PC-3 (cell line): Measurements from ENCODE around the gene FGB. TPM values are rescaled to one million over a fixed set of nuclear protein-coding genes. Genes with fewer than 3 reads are reported as not detected.

ENCODE experiments used
- ATAC-seq: fragments of 200-7000 bp; cut with Tn5 transposase; 2 replicates; pipeline ENCODE4 v1.9.1; 2020; ENCODE audit warnings: mild to moderate bottlenecking, moderate library complexity
- BruUV-seq: library from RNA; stranded (reverse); fragments of 400-500 nt; replicated peaks from 2 replicates; lab custom pipeline; 2021; lab: Mats Ljungman, UMichigan
- CTCF ChIA-PET: fragments of 300-600 bp; sonication (Branson Sonifier 250); formaldehyde crosslinking; loops from one replicate; lab custom pipeline; 2022; ENCODE audit warnings: antibody characterized with exemption; lab: Charles Lee
- POLR2A ChIA-PET: fragments of 300-600 bp; sonication (Branson Sonifier 250); formaldehyde crosslinking; loops from one replicate; lab custom pipeline; 2022; ENCODE audit warnings: antibody characterized with exemption; ENCODE audit not compliant: unreplicated experiment; lab: Charles Lee
- DNase-seq: peaks from one replicate; pipeline ENCODE4 v3.0.0-alpha.2; 2015
- H2AFZ ChIP-seq: fragments of 300-600 bp; sonication (generic); 2 replicates; pipeline ENCODE4 v1.6.0; 2016; ENCODE audit warnings: antibody characterized with exemption, low read length
- H3F3A ChIP-seq: fragments of 300-600 bp; sonication (generic); one replicate; pipeline ENCODE4 v1.6.0; 2017; ENCODE audit warnings: antibody characterized with exemption, low read length, control low read depth, mild to moderate bottlenecking; ENCODE audit not compliant: unreplicated experiment
- H3K27ac ChIP-seq: fragments of 300-600 bp; sonication (generic); 2 replicates; pipeline ENCODE4 v1.5.1; 2016; ENCODE audit warnings: mild to moderate bottlenecking, low read length
- H3K27me3 ChIP-seq: fragments of 300-600 bp; sonication (generic); 2 replicates; pipeline ENCODE4 v1.6.1; 2016; ENCODE audit warnings: low read length, mixed read lengths
- H3K36me3 ChIP-seq: fragments of 300-600 bp; sonication (generic); 2 replicates; pipeline ENCODE4 v1.6.1; 2016; ENCODE audit warnings: low read depth, mixed run types, low read length, mixed read lengths
- H3K4me1 ChIP-seq: fragments of 300-600 bp; sonication (generic); 2 replicates; pipeline ENCODE4 v1.5.1; 2016; ENCODE audit warnings: low read length; ENCODE audit not compliant: insufficient read depth
- H3K4me2 ChIP-seq: fragments of 300-600 bp; sonication (generic); 2 replicates; pipeline ENCODE4 v1.6.0; 2016; ENCODE audit warnings: low read length
- H3K4me3 ChIP-seq: fragments of 300-600 bp; sonication (generic); 2 replicates; pipeline ENCODE4 v1.5.1; 2016; ENCODE audit warnings: mild to moderate bottlenecking, low read length, mixed read lengths
- H3K79me2 ChIP-seq: fragments of 300-600 bp; sonication (generic); 2 replicates; pipeline ENCODE4 v1.6.1; 2017; ENCODE audit warnings: low read length, mixed read lengths
- H3K9ac ChIP-seq: fragments of 300-600 bp; sonication (generic); 2 replicates; pipeline ENCODE4 v1.6.0; 2016; ENCODE audit warnings: mild to moderate bottlenecking, low read length
- H3K9me2 ChIP-seq: fragments of 300-600 bp; sonication (generic); replicated peaks from 2 replicates; pipeline ENCODE4 v1.6.1; 2016; ENCODE audit warnings: mixed run types, low read length, mixed read lengths
- H3K9me3 ChIP-seq: fragments of 300-600 bp; sonication (generic); 2 replicates; pipeline ENCODE4 v1.6.1; 2016; ENCODE audit warnings: low read length, mixed read lengths
- H4K20me1 ChIP-seq: fragments of 300-600 bp; sonication (generic); 2 replicates; pipeline ENCODE4 v1.6.1; 2016; ENCODE audit warnings: low read length, mixed read lengths
- EZH2 ChIP-seq: fragments of 300-600 bp; sonication (generic); IDR thresholded peaks from one replicate; pipeline ENCODE4 v1.6.1; 2017; ENCODE audit warnings: antibody characterized with exemption, mild to moderate bottlenecking, low read length; ENCODE audit not compliant: unreplicated experiment
- EZH2phosphoT487 ChIP-seq: fragments of 300-600 bp; sonication (generic); IDR thresholded peaks from 2 replicates; pipeline ENCODE4 v1.6.1; 2018; ENCODE audit warnings: mild to moderate bottlenecking, antibody characterized with exemption, low read length, borderline replicate concordance
- intact Hi-C: fragments of 100-400 bp; cut with micrococcal nuclease; formaldehyde crosslinking; loops from 2 replicates; pipeline ENCODE4 v1.9.0; 2023
- total RNA-seq: library from RNA; depleted of rRNA; stranded (reverse); fragments of >200 nt; gene quantifications from 2 replicates; pipeline ENCODE4 v1.2.3, GENCODE V29; 2014
- TF ChIP-seq, protein P1 (sequence below): fragments of 300-600 bp; sonication (generic); conservative IDR thresholded peaks from 2 replicates; pipeline ENCODE4 v1.5.1; 2017; ENCODE audit warnings: antibody characterized with exemption, low read depth, mild to moderate bottlenecking, low read length

FGB gene
- total RNA-seq, 1 experiment from 2014 or later = 0.36 TPM

DNA sequence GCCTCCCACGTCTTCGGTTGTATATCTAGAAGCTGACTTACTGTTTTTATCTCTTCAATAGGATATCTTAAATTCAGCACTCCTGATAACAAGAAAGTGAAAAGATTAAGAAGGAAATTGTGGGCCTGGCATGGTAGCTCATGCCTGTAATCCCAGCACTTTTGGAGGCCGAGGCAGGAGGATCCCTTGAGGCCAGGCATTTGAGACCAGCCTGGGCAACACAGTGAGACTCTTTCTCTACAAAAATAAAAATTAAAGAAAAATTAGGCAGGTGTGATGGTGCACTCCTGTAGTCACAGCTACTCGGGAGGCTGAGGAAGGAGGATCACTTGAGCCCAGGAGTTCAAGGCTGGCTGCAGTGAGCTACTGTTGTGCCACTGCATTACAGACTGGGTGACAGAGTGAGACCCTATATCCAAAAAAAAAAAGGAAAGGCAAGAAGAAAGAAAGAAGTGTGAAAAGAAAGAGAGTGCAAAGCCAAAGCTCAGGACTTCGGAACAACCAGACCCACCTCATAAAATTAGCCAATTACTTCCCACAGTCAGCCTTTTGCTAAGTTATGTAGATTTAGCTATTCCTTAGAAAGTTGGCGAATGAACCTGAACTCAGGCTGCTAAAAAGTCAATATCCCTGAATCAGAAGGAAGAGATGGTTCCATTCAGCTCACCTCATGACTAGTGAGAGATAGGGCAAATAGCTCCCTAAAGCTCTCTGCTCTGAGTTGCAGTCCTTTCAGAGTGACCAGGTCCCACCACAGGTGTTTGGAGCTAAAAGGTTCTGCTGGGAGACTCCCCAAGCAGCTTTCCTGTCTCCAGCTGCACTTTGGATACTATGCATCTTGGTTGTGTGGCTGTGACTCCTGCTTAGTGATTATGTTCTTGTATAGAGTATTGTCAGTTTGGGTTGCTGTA, 40.5 kb downstream of the FGB start:
- no peaks in the 10 kb centered on the region for H3K27me3 ChIP-seq
- H3K27ac ChIP-seq = no peak overlapping the region
- CTCF ChIA-PET = no interaction called here
- intact Hi-C loops = no loop called here
- peaks cover 30% of the 10 kb centered on the region for H3K4me1 ChIP-seq
- no peak overlapping the region for H3K9ac ChIP-seq
- POLR2A ChIA-PET = no interaction called here
- H3K4me2 ChIP-seq = no peak overlapping the region
- H3K36me3 ChIP-seq = no peaks in the 10 kb centered on the region
- no peak for TF ChIP-seq EZH2
- no peak for TF ChIP-seq EZH2phosphoT487
- TF ChIP-seq, protein P1, sequence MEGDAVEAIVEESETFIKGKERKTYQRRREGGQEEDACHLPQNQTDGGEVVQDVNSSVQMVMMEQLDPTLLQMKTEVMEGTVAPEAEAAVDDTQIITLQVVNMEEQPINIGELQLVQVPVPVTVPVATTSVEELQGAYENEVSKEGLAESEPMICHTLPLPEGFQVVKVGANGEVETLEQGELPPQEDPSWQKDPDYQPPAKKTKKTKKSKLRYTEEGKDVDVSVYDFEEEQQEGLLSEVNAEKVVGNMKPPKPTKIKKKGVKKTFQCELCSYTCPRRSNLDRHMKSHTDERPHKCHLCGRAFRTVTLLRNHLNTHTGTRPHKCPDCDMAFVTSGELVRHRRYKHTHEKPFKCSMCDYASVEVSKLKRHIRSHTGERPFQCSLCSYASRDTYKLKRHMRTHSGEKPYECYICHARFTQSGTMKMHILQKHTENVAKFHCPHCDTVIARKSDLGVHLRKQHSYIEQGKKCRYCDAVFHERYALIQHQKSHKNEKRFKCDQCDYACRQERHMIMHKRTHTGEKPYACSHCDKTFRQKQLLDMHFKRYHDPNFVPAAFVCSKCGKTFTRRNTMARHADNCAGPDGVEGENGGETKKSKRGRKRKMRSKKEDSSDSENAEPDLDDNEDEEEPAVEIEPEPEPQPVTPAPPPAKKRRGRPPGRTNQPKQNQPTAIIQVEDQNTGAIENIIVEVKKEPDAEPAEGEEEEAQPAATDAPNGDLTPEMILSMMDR = no peak
- H3K9me2 ChIP-seq = no peaks in the 10 kb centered on the region
- no peaks in the 10 kb centered on the region for H3K9me3 ChIP-seq
- no peaks in the 10 kb centered on the region for H4K20me1 ChIP-seq
- H3F3A ChIP-seq = no peaks in the 10 kb centered on the region
- DNase-seq (no peak), ATAC-seq (no peak)
- H2AFZ ChIP-seq = no peak overlapping the region
- no peaks in the 10 kb centered on the region for H3K79me2 ChIP-seq
- BruUV-seq = no TSS peak
- H3K4me3 ChIP-seq = no peak overlapping the region

DNA sequence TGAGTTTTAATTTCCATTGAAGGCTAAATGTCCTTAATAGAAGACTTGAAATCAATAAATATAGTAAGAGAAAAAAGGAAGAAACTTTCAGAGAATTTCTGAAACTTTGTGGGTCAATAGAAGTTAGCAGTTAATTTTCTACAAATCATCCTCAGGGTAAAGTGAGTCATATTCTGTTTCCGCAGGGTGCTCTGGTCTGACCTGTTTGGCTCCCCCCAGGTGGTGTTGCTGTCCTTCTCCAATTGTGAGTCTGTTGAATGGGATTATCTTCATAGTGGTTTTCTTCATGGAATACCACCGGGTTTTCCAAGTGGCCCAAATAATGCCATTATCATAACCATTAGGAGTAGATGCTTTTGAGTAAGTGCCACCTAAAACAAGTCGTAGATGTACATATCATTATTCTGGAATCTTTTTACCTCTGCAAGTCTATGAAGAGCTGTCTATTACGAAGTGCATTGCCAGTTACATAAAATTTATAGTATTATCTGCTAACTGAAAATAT, 41.9 kb downstream of the FGB start:
- Histone ChIP-seq H4K20me1 (no peaks in the 10 kb centered on the region), H3K79me2 (no peaks in the 10 kb centered on the region), H3K36me3 (no peaks in the 10 kb centered on the region), H3K27me3 (no peaks in the 10 kb centered on the region), H3K27ac (no peak overlapping the region), H3K9ac (no peak overlapping the region), H3K4me2 (peak overlapping the region; percentile 39; the same call in 1 of the 2 replicates), H3K4me3 (no peak overlapping the region), H3K9me3 (no peaks in the 10 kb centered on the region), H3K9me2 (no peaks in the 10 kb centered on the region), H2AFZ (no peak overlapping the region), H3K4me1 (peaks cover 30% of the 10 kb centered on the region), H3F3A (no peaks in the 10 kb centered on the region)
- intact Hi-C loops = no loop called here
- no TSS peak for BruUV-seq
- CTCF ChIA-PET = no interaction called here
- POLR2A ChIA-PET = no interaction called here
- DNase-seq (peak; percentile 58), ATAC-seq (no peak)
- no peak for TF ChIP-seq EZH2

DNA sequence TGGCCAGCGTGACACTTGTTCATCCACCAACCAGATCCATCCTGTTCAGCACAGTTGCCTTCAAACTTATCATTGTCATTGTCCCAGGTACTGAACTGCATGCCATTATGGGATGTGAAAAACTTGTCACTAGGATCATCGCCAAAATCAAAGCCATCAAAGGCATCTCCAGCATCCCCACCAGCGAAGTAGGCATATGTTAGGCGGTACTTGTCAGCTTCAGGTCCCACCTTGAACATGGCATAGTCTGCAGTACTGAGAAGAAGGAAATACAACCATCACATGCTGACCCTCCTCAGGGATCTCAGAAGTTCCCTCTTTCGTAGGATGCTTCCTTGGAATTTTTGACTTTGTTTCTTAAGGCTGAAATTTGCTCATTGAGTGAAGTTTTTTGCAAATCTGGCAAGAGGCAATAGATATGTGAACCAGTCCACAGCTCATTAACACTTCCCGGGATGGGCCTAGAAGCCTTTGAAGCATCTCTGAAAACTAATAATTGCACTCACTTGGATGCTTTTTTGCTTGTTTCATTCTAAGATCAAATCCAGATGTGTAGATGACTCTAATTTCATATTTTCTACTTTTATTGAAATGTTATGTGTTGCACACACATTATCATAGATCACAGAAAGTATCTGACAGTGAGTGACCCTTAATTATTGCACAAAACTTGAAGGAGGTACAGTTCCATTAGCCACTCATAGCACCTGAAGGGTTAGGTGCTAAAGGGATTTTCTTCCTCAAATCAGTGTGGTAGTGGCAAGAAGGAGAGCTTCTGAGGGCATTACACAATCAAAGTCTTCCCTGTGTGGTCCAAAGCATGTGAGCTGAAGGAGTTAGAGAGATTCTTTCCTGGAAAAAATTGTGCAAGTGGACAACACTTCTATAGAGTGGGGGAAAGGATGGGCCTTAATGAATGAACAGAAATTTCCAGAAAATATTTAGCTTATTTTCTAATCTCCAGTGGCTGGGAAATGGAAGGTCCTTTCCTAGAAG, 44.2 kb downstream of the FGB start:
- H3K9me2 ChIP-seq = no peaks in the 10 kb centered on the region
- H3K36me3 ChIP-seq = no peaks in the 10 kb centered on the region
- ATAC-seq (no peak), DNase-seq (no peak)
- no peak overlapping the region for H3K4me3 ChIP-seq
- no peak overlapping the region for H3K27ac ChIP-seq
- H4K20me1 ChIP-seq = no peaks in the 10 kb centered on the region
- H3K27me3 ChIP-seq = no peaks in the 10 kb centered on the region
- TF ChIP-seq EZH2 (no peak), EZH2phosphoT487 (no peak)
- TF ChIP-seq, protein P1 = no peak
- H3F3A ChIP-seq = no peaks in the 10 kb centered on the region
- H3K9me3 ChIP-seq = no peaks in the 10 kb centered on the region
- ChIA-PET POLR2A (no interaction called here), CTCF (no interaction called here)
- H3K79me2 ChIP-seq = no peaks in the 10 kb centered on the region
- no peak overlapping the region for H3K4me2 ChIP-seq
- BruUV-seq = no TSS peak
- no peak overlapping the region for H2AFZ ChIP-seq
- peaks cover 30% of the 10 kb centered on the region for H3K4me1 ChIP-seq
- intact Hi-C loops = no loop called here
- H3K9ac ChIP-seq = no peak overlapping the region
